ENCODE data around the gene SBF2.

DNA sequence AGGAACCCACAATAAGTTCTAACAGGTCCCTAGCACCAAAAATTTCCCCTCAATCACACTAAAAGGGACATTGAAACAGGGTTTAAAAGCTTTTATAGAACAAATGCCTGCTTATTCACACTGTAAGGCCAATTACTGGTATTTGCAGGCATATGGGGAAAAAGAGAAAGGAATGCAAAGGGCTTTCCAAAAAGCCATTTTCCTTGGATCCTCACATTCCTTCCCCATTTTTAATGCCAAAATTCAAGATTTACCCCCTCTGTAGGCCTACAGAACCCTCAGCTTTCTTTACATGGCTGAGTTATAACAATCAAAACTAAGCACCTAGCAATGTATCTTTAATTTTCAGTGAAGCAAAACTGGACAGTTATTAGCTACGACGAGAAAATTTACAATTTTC, 102.0 kb downstream of the SBF2 start:
- TF ChIP-seq, protein P1, sequence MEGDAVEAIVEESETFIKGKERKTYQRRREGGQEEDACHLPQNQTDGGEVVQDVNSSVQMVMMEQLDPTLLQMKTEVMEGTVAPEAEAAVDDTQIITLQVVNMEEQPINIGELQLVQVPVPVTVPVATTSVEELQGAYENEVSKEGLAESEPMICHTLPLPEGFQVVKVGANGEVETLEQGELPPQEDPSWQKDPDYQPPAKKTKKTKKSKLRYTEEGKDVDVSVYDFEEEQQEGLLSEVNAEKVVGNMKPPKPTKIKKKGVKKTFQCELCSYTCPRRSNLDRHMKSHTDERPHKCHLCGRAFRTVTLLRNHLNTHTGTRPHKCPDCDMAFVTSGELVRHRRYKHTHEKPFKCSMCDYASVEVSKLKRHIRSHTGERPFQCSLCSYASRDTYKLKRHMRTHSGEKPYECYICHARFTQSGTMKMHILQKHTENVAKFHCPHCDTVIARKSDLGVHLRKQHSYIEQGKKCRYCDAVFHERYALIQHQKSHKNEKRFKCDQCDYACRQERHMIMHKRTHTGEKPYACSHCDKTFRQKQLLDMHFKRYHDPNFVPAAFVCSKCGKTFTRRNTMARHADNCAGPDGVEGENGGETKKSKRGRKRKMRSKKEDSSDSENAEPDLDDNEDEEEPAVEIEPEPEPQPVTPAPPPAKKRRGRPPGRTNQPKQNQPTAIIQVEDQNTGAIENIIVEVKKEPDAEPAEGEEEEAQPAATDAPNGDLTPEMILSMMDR (IDR thresholded peaks at IDR 0.05; ENCODE audit: insufficient read depth, low read length, poor library complexity, severe bottlenecking), result no peak
- no peak for TF ChIP-seq EZH2phosphoT487 (conservative IDR thresholded peaks at IDR 0.05; ENCODE audit: low read length)

Measured in SU-DHL-6 (cell line).